HG03520 (cell line): ENCODE data around the gene HSD11B1L.

ENCODE experiments used
- ATAC-seq: cut with Tn5 transposase; IDR thresholded peaks from one replicate; pipeline ENCODE4 v1.9.1; 2021; ENCODE audit warnings: mild to moderate bottlenecking, moderate library complexity; ENCODE audit not compliant: unreplicated experiment

The HSD11B1L gene, protein sequence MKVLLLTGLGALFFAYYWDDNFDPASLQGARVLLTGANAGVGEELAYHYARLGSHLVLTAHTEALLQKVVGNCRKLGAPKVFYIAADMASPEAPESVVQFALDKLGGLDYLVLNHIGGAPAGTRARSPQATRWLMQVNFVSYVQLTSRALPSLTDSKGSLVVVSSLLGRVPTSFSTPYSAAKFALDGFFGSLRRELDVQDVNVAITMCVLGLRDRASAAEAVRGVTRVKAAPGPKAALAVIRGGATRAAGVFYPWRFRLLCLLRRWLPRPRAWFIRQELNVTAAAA

DNA sequence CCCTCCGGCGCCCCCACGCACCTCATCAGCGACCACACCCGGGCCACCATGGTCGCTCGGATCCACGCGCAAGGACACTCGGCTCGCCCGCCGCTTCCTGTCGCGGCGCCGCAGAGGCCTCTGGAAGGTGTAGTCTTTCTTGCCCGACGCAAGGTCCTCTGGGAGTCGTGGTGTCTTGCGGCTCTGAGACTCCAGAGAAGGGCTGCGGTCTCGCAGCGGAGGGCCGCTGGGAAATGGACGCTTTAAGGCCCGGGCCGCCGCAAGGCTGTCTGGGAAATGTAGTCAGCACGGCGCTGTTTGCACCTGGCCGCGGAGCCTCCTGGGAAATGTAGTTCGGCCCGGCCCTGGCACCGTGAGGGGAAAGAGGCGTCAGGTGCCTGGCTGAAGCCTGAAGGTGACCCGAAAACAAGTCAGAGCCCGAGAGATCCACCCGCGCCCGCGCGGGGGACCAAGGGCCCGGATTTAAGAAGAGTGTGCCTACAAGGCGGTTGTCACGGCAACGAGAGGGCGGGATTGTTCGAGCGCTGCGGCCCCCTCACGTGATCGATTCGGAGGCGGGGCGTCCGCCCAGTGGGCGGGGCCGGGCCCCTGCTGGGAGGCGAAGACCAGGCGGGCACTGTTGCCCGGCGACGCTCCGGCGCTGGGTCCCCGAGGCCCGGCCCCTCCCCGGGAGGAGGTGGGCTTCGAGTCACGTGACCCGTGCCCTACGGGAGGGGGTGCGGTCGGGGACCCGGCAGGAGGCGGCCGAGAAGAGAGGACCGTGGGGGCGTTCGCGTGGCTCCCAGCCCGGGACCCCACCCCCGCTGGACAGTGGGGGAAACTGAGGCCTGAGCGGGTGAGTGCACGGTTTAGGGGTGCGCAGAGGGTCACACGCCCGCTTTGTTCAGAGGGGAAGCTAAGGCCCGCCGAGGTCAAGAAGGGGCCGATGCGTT, at the start of gene HSD11B1L, which contains the start of gene MICOS13:
HSD11B1L (plus strand) TSS at position 591 of the 932 bp plus-strand sequence. CDS start 3,806 bp downstream, outside the sequence.
MICOS13 (minus strand) TSS at position 80 of the 932 bp plus-strand sequence; CDS start at position 50, 30 bp downstream.
- ATAC-seq, result peak; percentile 82

DNA sequence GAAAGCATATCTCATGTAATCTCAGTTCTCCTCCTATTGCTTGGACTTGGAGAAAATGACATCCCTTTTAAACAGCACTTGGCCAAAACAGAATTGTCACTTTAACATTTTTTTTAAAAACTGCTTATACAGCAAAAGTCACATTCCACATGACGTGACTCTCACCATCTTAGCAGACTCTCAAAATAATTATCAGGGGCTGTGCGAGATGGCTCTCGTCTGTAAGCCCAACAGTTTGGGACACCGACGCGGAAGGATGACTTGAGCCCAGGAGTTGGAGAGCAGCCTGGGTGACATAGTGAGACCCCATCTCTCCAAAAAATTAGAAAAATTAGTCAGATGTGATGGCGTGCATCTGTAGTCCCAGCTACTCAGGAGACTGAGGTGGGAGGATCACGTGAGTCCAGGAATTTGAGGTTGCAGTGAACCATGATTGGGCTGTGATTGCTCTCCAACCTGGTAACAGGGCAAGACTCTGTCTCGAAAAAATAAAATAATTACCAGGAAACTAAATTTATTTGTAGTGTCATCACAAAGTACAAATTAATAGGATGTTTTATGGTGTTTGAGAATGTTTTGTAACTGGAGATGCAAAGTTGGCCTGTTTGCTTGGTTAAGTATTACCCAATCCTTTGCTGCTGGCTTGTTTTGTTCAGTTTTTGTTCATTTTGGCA, 49.1 kb upstream of the HSD11B1L start:
- no peak for ATAC-seq

DNA sequence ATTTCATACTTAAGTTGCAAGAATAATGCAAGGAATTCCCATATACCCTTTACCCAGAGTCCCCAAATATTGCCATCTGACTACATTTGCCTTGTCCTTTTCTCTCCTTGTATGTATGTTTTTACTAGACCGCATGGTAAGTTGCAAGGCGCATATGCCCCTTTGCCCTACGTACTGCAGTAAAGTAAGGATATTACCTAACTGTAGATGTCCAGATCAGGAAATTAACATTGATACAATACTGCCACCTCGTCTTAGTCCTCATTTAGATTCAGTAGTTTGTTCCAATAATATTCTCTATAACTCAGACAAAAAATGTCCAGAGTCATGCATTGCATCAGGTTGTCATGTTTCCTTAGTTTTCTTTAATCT, 48.6 kb upstream of the HSD11B1L start:
- ATAC-seq, result no peak

DNA sequence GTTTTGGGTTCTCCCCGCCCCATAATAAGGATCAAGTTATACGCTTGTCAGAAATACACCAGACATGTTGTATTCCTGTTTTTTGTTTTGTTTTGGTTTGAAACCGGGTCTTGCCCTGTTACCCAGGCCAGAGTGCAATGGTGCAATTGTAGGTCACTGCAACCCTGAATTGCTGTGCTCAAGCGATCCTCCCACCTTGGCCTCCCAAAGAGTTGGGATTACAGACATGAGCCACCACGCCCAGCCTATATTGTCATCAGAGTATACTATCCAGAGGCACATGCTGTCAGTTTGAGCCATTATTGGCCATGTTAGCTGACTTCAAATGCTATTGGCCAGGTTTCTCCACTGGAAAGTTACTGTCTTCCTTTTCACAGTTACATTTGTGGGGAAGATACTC, 48.2 kb upstream of the HSD11B1L start:
- ATAC-seq, result no peak

DNA sequence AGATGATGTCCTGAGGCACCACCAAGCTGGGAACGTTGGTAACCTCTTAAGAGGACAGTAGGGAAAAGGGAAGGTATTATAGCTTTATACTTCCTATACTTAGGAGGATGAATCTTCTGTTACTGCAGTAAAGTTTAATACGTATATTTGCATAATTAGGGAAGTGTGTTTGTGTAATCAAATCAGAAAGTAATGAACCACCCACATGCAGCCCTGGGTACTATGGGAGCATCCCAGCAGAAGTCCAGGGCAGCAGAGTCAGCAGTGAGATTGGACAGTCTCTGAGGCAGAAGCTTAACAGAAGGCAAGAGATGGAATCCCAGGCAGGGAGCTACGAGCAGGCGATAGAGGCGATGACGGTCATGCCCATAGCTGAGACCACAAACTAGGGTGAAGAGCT, 45.4 kb upstream of the HSD11B1L start:
- ATAC-seq, result no peak

DNA sequence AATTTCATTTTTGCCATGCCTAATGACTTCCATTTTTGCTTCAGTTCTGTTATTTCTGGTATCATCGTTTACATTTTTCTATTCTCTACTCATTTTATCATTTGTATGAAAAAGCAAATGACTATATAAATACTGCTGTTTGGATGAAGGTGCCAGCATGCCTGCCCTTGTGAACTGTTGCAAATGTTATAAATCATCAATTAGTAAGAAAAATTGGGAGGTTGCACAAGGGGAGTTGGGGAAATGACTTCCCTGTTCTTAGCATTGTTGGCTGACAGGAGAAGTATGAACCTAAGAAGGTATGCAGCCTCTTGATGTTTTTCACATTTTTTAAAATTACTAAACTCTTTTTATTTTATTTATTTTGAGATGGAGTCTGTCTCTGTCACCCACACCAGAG, 42.9 kb upstream of the HSD11B1L start:
- ATAC-seq, result no peak

DNA sequence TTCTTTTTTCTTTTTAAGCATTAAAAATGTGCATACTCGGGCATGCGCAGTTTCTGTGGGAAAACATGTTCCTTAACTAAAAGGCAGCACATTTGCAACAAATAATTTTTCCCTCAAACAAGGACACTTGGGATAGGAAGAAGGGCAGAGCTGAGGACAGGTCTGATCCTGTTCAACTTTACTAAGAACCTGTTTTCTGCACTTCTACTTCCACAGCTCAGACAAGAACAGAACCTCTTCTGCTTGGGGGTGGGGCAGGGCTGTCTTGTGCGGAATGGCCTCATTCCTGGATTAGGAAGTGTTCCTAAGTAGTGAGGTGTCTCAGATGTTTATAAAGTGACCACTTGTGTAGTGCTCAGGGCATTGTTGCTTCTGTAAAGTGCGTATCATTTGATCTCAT, 39.7 kb upstream of the HSD11B1L start:
- ATAC-seq, result no peak

DNA sequence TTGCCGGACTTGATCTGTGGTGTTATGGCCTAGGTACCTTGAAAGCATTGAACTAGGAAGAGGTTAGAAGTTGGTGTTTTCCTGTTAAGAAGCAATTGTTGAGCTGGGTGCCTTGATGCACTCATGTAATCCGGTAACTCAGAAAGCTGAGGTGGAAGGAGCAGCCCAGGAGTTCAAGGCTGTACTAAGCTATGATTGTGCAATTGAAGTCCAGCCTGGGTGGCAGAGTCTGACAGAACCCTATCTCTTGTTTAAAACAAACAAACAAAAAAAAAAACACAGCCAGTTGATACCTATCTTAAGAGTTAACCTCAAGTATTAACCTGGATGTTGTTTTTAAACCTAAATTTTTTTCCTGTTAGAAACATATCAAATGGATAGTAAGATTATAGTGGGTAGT, 38.6 kb upstream of the HSD11B1L start:
- no peak for ATAC-seq

DNA sequence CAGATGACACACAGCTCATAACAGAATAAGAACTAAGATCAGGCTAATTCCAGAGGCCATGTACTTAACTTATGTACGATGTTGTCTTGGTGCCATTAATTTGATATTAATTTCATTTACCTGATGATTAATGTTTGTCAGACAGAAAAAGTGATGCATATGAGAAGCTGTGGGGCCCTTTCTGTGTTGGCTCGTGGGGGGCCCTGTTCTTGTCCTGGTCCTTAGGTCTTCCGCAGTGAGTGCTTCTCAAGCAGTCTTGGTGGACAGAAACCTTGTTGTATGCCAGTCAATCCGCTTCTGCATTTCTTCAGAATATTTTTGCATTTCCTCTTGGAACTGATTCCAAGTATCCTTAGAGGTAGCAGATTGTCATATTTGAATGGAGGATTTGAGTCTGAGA, 37.8 kb upstream of the HSD11B1L start:
- no peak for ATAC-seq

DNA sequence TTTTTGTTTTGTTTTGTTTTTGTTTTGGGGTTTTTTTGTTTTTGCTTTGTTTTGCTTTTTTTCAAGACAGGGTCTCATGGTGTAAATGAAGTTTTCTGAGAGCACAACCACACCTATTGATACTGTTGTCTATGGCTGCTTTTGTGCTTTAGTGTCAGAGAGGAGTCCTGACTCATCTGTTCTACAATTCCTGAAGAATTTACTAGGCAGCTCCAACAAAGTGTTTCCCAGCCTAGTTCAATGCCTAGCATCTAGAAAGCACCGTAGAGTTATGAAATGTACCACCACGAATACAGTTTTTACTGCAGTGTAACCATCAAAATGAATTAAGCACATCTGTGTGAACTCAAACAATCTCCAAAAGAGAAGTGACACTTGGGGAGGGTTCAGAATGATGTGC, 36.8 kb upstream of the HSD11B1L start:
- no peak for ATAC-seq

DNA sequence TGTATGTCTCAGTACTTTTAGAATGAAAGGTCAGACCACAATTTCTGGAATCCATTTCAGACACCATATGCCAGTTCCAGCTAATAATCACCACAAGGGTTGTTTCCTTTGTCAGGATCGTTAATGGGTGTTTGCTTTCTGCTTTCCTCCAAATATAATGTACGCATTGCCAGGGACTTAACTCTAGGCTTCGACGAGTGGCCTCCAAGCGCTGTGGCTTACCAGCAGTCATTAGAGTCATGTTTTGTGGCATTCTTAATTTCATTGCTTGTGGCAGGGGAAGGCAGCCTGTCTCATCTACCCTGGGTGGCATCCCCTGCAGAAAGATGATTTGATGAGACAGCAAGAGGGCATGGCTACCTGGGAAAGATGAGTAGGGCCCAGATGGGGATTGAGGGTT, 35.4 kb upstream of the HSD11B1L start:
- no peak for ATAC-seq

DNA sequence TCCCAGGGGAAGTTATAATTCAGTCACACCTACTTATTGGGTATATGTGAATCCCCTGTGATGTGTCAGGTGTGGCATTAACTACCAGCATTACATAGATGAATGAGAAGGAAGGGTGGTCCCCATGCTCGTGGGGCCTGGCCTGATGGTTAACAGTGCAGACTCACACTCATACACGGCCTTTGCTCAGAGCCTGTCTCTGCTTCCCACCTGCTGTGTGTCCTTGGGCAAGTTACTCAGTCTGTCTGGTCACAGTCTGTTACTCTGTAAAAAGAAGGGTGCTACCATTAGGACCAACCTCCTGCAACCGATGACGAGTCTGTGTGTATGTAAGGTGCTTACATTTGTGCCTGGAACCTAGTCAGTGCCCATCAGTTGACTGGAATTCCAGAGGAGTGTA, 34.1 kb upstream of the HSD11B1L start:
- no peak for ATAC-seq

DNA sequence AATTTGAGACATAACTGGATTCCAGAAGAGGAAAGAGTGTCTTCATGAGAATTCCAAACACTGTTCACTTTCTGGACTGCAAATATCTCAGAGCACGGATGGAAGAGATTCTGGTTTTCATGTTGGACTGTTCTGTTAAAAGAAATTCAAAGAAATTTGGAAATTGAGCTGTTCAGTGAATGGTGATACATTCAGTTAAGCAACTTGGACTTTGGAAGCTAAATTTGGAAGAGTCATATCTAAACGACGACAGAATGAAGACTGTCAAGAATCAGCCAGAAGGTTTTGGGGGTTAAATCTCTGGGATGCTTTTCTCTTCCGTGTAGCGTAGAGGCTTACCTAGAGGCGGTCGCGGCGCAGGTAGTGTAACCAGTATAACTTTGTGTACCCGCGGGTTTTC, 32.4 kb upstream of the HSD11B1L start:
- no peak for ATAC-seq

DNA sequence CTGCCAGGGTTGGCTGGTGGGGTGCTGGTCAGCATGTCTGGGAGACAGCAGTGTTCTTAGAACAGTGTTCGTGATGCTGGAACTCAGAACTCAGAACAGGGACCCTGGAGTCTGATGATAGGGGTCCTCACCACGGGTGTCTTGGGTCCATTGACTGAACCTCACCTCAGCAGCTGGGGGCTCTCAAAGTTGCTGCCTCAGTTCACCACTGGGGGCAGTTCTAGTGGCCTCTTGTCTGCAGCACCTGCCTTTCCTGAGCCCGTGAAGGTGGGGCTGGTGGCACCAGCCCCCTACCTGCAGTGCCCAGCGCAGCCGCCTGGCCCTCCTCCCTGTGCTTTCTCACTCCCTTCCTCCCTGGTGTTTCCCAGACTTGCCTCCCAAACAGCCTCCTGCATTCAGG, 29.5 kb upstream of the HSD11B1L start:
- no peak for ATAC-seq

DNA sequence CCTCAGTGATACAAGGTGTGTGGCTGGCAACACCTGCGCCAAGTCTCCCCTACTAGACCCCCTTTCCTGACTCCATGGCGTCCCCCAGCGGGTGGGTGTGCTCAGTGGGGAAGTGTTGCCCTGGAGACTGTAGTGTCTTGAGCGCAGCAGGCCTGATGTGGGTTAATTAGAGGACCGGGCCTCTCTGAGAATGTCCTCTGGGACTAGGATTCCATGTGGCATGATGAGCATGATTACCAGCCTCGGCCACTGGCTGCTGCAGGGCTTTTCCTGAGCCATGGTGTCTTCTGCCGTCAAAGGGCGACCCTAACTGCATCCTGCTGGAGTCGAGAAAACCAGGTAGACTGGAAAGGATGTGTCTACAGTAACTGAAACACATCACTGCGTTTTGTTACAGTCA, 28.6 kb upstream of the HSD11B1L start:
- ATAC-seq, result no peak

DNA sequence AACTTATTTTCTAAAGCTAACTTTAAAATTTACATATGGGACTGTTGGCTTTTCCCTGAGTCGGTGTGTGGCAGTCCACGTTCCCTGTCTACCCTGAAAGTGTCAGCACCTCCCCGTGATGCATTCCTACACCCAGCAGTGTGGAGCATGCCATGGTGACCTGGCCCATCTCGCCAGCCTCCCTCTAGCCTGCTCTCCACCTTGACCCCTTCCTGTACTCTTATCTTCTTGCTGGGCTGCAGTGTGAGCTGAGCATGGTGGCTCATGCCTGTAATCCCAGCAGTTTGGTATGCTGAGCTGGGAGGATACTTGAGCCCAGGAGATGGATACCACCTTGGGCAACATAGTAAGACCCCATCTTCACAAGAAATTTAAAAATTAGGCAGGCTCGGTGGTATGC, 25.9 kb upstream of the HSD11B1L start:
- no peak for ATAC-seq

DNA sequence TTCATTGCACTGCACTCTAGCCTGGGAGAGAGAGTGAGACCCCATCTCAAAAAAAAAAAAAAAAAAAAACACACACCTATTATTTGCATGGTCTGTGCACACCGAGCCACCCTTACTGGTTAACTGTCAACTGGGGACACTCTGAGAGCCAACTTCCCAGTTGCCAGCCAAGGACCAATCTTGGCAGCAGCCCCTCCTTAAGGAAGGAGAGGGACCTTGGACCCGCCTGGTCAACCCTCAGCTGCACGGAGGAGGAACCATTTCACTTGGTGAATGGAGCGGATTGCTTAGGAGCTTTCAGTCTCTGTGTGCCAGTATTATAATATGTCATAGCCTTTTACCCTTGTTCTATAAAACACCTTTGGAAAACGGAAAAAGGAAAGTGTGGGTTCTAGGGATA, 25.4 kb upstream of the HSD11B1L start:
- ATAC-seq, result no peak

DNA sequence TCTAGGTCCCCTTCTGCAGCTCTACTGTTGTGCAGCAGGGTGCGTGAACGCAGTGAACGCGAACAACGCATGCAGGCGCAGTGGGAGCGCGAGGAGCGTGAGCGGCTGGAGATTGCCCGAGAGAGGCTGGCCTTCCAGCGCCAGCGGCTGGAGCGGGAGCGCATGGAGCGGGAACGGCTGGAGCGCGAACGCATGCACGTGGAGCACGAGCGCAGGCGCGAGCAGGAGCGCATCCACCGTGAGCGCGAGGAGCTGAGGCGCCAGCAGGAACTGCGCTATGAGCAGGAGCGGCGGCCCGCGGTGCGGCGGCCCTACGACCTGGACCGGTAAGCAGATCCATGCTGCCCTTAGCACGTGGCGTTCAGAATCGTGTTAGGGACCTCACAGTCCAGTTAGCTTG, 19.3 kb upstream of the HSD11B1L start:
- no peak for ATAC-seq

DNA sequence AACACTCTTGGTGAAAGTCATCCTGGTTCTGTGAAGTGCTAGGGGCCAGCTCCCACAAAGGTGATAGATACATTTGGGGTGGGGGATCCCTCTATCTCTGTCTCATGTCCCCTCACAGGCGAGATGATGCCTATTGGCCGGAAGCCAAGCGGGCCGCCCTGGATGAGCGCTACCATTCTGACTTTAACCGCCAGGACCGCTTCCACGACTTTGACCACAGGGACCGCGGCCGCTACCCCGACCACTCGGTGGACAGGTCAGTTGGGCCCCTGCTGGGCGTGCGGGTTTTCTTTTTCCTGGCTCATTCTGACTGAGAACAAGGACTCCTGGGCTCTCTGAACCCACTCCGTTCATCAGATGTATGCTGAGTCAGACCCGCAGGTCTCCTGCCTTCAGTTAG, 16.9 kb upstream of the HSD11B1L start:
- no peak for ATAC-seq

DNA sequence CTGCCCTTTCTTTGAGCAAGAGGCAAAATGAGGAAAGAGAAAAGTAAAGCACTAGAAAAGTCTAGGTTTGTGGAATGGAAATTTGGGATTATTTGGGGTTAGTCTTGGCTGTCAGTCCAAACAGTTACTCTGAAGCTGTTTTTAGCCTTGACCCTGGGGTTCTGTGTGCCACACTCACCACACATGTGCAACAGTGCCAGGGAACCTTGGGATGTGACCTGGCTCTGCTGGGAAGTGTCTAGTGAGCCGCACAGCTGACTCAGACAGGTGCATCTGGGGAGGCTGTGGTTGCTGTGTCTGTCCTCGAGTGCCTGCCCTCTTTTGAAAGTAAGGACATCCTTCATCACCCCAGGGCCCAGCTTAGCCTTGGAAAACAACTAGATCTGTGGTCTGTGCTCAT, 16.3 kb upstream of the HSD11B1L start:
- no peak for ATAC-seq

DNA sequence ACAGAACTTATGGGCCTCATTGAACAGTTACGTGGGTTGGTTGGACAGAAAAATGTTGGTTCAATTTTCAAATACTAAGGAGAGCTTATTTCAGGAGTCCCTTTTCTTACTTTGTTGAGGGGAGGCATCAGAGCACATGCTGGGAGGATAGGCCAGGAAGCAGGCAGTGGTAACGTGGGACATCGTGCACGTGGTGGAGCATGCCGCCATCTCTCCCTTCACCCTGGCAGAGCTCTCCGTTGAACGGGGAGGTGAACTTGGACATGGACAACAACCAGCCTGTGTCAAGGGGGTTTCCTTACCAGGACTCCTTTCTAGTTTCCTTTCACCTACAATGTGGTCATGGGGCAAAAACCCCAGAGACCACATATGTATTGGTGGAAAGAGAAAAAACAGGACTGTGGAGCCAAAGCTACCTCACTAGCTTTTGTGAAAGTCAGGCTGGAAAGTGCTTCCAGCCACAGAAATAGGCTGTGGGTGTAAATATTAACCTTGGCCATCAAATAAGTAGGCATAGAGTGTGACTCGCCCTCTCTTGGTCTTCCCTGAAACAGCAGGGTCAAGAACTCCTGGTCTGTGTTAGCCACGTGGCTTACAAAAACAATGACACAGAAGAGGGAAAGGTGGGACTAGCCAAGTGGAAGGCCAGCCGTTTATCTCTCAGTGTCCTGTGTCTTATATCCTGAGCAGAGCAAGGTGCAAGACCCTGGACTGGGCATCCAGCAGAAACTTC, 14.9 kb upstream of the HSD11B1L start:
- no peak for ATAC-seq
